Neural progenitor cell (in vitro differentiated cells): ENCODE results near the gene HDAC4. TPM values are rescaled to one million over a fixed set of nuclear protein-coding genes. Genes with fewer than 3 reads are reported as not detected.

Experiments
- DNase-seq: peaks from one replicate; pipeline ENCODE4 v3.0.0-alpha.2; 2016; ENCODE audit warnings: low spot score
- H2AFZ ChIP-seq: fragments of 200-600 bp; sonication (generic); replicated peaks from 2 replicates; pipeline ENCODE4 v1.6.1; 2016; ENCODE audit warnings: antibody characterized with exemption
- H3F3A ChIP-seq: fragments of 200-600 bp; sonication (generic); 2 replicates; pipeline ENCODE4 v1.6.1; 2016; ENCODE audit warnings: antibody characterized with exemption, low read depth
- H3K27ac ChIP-seq: fragments of 200-600 bp; sonication (generic); 2 replicates; pipeline ENCODE4 v1.5.1; 2016; ENCODE audit warnings: mild to moderate bottlenecking
- H3K27me3 ChIP-seq: fragments of 200-600 bp; sonication (generic); 2 replicates; pipeline ENCODE4 v1.6.1; 2016; ENCODE audit warnings: mild to moderate bottlenecking, moderate library complexity
- H3K36me3 ChIP-seq: fragments of 200-600 bp; sonication (generic); 2 replicates; pipeline ENCODE4 v1.5.1; 2016
- H3K4me1 ChIP-seq: fragments of 200-600 bp; sonication (generic); 2 replicates; pipeline ENCODE4 v1.6.1; 2016; ENCODE audit warnings: mixed run types
- H3K4me2 ChIP-seq: fragments of 200-600 bp; sonication (generic); 2 replicates; pipeline ENCODE4 v1.6.1; 2016
- H3K4me3 ChIP-seq: fragments of 200-600 bp; sonication (generic); 2 replicates; pipeline ENCODE4 v1.5.1; 2016
- H3K79me2 ChIP-seq: fragments of 200-600 bp; sonication (generic); 2 replicates; pipeline ENCODE4 v1.6.1; 2016; ENCODE audit warnings: low read depth
- H3K9ac ChIP-seq: fragments of 200-600 bp; sonication (generic); 2 replicates; pipeline ENCODE4 v1.6.1; 2016
- H3K9me3 ChIP-seq: fragments of 200-600 bp; sonication (generic); 2 replicates; pipeline ENCODE4 v1.5.1; 2016; ENCODE audit warnings: low read depth
- H4K20me1 ChIP-seq: fragments of 200-600 bp; sonication (generic); 2 replicates; pipeline ENCODE4 v1.6.1; 2016; ENCODE audit warnings: low read depth
- H3K27ac Mint-ChIP-seq: 3 replicates; pipeline ENCODE4 v1.8.0; 2021; ENCODE audit warnings: mixed read lengths
- H3K27me3 Mint-ChIP-seq: 2 replicates; pipeline ENCODE4 v1.8.0; 2022; ENCODE audit warnings: low read depth, mild to moderate bottlenecking, inconsistent platforms, moderate library complexity, mixed read lengths; ENCODE audit not compliant: insufficient read depth
- H3K36me3 Mint-ChIP-seq: 3 replicates; pipeline ENCODE4 v1.8.0; 2021; ENCODE audit warnings: mixed read lengths
- H3K4me1 Mint-ChIP-seq: 3 replicates; pipeline ENCODE4 v1.8.0; 2021; ENCODE audit warnings: mixed read lengths
- H3K4me3 Mint-ChIP-seq: 3 replicates; pipeline ENCODE4 v1.8.0; 2021; ENCODE audit warnings: mild to moderate bottlenecking, moderate library complexity, mixed read lengths
- H3K9me3 Mint-ChIP-seq: 3 replicates; pipeline ENCODE4 v1.8.0; 2020; ENCODE audit warnings: mixed read lengths
- CTCF ChIP-seq: fragments of 200-600 bp; sonication (generic); IDR thresholded peaks from 2 replicates; pipeline ENCODE4 v1.5.1; 2017; ENCODE audit warnings: antibody characterized with exemption, mild to moderate bottlenecking
- EZH2 ChIP-seq: fragments of 200-600 bp; sonication (generic); IDR thresholded peaks from 2 replicates; pipeline ENCODE4 v1.6.1; 2017; ENCODE audit warnings: antibody characterized with exemption, mild to moderate bottlenecking, moderate library complexity
- EZH2phosphoT487 ChIP-seq: fragments of 200-600 bp; sonication (generic); IDR thresholded peaks from 2 replicates; pipeline ENCODE4 v1.6.1; 2017; ENCODE audit warnings: antibody characterized with exemption
- total RNA-seq: library from RNA; depleted of rRNA; stranded (reverse); fragments of >200 nt; gene quantifications from 2 replicates; pipeline ENCODE4 v1.2.3, GENCODE V29; 2015; ENCODE audit warnings: low replicate concordance

Gene HDAC4
- total RNA-seq, 1 donor from 2014 or later: 36.0 TPM

GRCh38 chr2:239048736-239049135, 352.1 kb downstream of the HDAC4 start:
- Histone ChIP-seq H3K9me3 (no peaks in the 10 kb centered on the region), H3K4me3 (no peak overlapping the region), H3K36me3 (no peaks in the 10 kb centered on the region), H3F3A (no peaks in the 10 kb centered on the region), H2AFZ (no peak overlapping the region), H4K20me1 (no peaks in the 10 kb centered on the region), H3K4me1 (no peaks in the 10 kb centered on the region), H3K27ac (no peak overlapping the region), H3K9ac (no peak overlapping the region), H3K79me2 (no peaks in the 10 kb centered on the region), H3K27me3 (no peaks in the 10 kb centered on the region), H3K4me2 (no peak overlapping the region)
- H3K4me3 Mint-ChIP-seq: no peak overlapping the region
- no peak for DNase-seq
- peaks cover 11% of the 10 kb centered on the region for H3K36me3 Mint-ChIP-seq
- no peaks in the 10 kb centered on the region for H3K9me3 Mint-ChIP-seq
- TF ChIP-seq EZH2: no peak
- no peak for TF ChIP-seq EZH2phosphoT487
- TF ChIP-seq CTCF: no peak
- H3K4me1 Mint-ChIP-seq: no peaks in the 10 kb centered on the region
- no peaks in the 10 kb centered on the region for H3K27me3 Mint-ChIP-seq
- no peak overlapping the region for H3K27ac Mint-ChIP-seq

- H3K36me3 ChIP-seq: no peaks in the 10 kb centered on the region
- H3K27ac Mint-ChIP-seq: peak overlapping the region; percentile 51
- H3K4me3 Mint-ChIP-seq: no peak overlapping the region
These were observed 353.0 kb downstream of the HDAC4 start for GRCh38 chr2:239047861-239048260.

GRCh38 chr2:239047420-239047819, 353.4 kb downstream of the HDAC4 start:
- no peak overlapping the region for H3K4me3 Mint-ChIP-seq
- no peak overlapping the region for H3K9ac ChIP-seq
- H3K9me3 ChIP-seq: no peaks in the 10 kb centered on the region
- no peaks in the 10 kb centered on the region for H3K27me3 ChIP-seq
- no peak overlapping the region for H3K4me2 ChIP-seq
- TF ChIP-seq CTCF: no peak
- no peak for TF ChIP-seq EZH2
- TF ChIP-seq EZH2phosphoT487: no peak
- no peak for DNase-seq
- H2AFZ ChIP-seq: no peak overlapping the region
- no peaks in the 10 kb centered on the region for H4K20me1 ChIP-seq
- no peaks in the 10 kb centered on the region for H3F3A ChIP-seq
- no peaks in the 10 kb centered on the region for H3K9me3 Mint-ChIP-seq
- H3K4me3 ChIP-seq: no peak overlapping the region
- H3K4me1 Mint-ChIP-seq: no peaks in the 10 kb centered on the region
- no peaks in the 10 kb centered on the region for H3K27me3 Mint-ChIP-seq
- no peak overlapping the region for H3K27ac ChIP-seq
- no peak overlapping the region for H3K27ac Mint-ChIP-seq
- H3K79me2 ChIP-seq: no peaks in the 10 kb centered on the region
- peaks cover 7% of the 10 kb centered on the region for H3K36me3 Mint-ChIP-seq
- no peaks in the 10 kb centered on the region for H3K36me3 ChIP-seq
- no peaks in the 10 kb centered on the region for H3K4me1 ChIP-seq

More at GRCh38 chr2:239047861-239048260, 353.0 kb downstream of the HDAC4 start:
- Histone ChIP-seq H3K9ac (no peak overlapping the region), H3K27me3 (no peaks in the 10 kb centered on the region), H3K27ac (no peak overlapping the region), H3K79me2 (no peaks in the 10 kb centered on the region), H3K4me2 (no peak overlapping the region), H3K4me1 (no peaks in the 10 kb centered on the region), H4K20me1 (no peaks in the 10 kb centered on the region), H2AFZ (no peak overlapping the region), H3F3A (no peaks in the 10 kb centered on the region), H3K9me3 (no peaks in the 10 kb centered on the region), H3K4me3 (no peak overlapping the region)
- Mint-ChIP-seq H3K9me3 (no peaks in the 10 kb centered on the region), H3K36me3 (peaks cover 9% of the 10 kb centered on the region), H3K4me1 (no peaks in the 10 kb centered on the region), H3K27me3 (no peaks in the 10 kb centered on the region)
- TF ChIP-seq EZH2 (no peak), EZH2phosphoT487 (no peak), CTCF (no peak)
- no peak for DNase-seq

GRCh38 chr2:239046822-239047221, 354.0 kb downstream of the HDAC4 start:
- H3K4me1 ChIP-seq: no peaks in the 10 kb centered on the region
- TF ChIP-seq EZH2phosphoT487: no peak
- TF ChIP-seq EZH2: no peak
- TF ChIP-seq CTCF: no peak
- no peak overlapping the region for H3K27ac ChIP-seq
- no peaks in the 10 kb centered on the region for H3K27me3 ChIP-seq
- Mint-ChIP-seq H3K27ac (no peak overlapping the region), H3K4me1 (no peaks in the 10 kb centered on the region), H3K9me3 (no peaks in the 10 kb centered on the region), H3K4me3 (no peak overlapping the region), H3K36me3 (peaks cover 7% of the 10 kb centered on the region), H3K27me3 (peaks cover 2% of the 10 kb centered on the region)
- H2AFZ ChIP-seq: no peak overlapping the region
- H3F3A ChIP-seq: no peaks in the 10 kb centered on the region
- no peak overlapping the region for H3K9ac ChIP-seq
- no peaks in the 10 kb centered on the region for H3K9me3 ChIP-seq
- no peak overlapping the region for H3K4me3 ChIP-seq
- H4K20me1 ChIP-seq: no peaks in the 10 kb centered on the region
- no peak overlapping the region for H3K4me2 ChIP-seq
- H3K79me2 ChIP-seq: no peaks in the 10 kb centered on the region
- no peak for DNase-seq
- no peaks in the 10 kb centered on the region for H3K36me3 ChIP-seq
